Skeletal muscle tissue (tissue), 4 donors: Measurements from ENCODE around the gene TENM3. TPM values are rescaled to one million over a fixed set of nuclear protein-coding genes. Genes with fewer than 3 reads are reported as not detected.
"Not testable (repeated sequence)": the region's sequence is repeated elsewhere in the genome, so short reads cannot be mapped to it uniquely, and the experiment has no call there.

Experiments
- H3K27ac ChIP-seq: one replicate; pipeline ENCODE4 v1.7.0; 2013; ENCODE audit warnings: mild to moderate bottlenecking, low read depth, low read length, inconsistent platforms
- H3K27me3 ChIP-seq, 3 donors: one replicate each; pipeline ENCODE4 v1.7.0; 2013; ENCODE audit warnings: low read length in 3 of 3; ENCODE audit not compliant: control insufficient read depth in 3 of 3, insufficient read depth in 3 of 3
- H3K36me3 ChIP-seq, 3 donors: one replicate each; pipeline ENCODE4 v1.7.0; 2013; ENCODE audit warnings: low read length in 3 of 3; ENCODE audit not compliant: control insufficient read depth in 3 of 3, insufficient read depth in 3 of 3
- H3K4me1 ChIP-seq, 3 donors: one replicate each; pipeline ENCODE4 v1.7.0; 2013; ENCODE audit warnings: low read length in 3 of 3, mild to moderate bottlenecking in 3 of 3; ENCODE audit not compliant: control insufficient read depth in 3 of 3, insufficient read depth in 3 of 3
- H3K4me3 ChIP-seq, 3 donors: one replicate each; pipeline ENCODE4 v1.7.0; 2013; ENCODE audit warnings: low read length in 3 of 3
- H3K9ac ChIP-seq, 3 donors: one replicate each; pipeline ENCODE4 v1.7.0; 2013; ENCODE audit warnings: low read length in 3 of 3, mild to moderate bottlenecking in 3 of 3, moderate library complexity in 2 of 3, low read depth in 1 of 3
- H3K9me3 ChIP-seq, 3 donors: one replicate each; pipeline ENCODE4 v1.7.0; 2013; ENCODE audit warnings: low read length in 3 of 3; ENCODE audit not compliant: control insufficient read depth in 3 of 3
- total RNA-seq: library from RNA; depleted of rRNA; stranded (reverse); fragments of >200 nt; gene quantifications from one replicate; pipeline ENCODE4 v1.2.3, GENCODE V29; 2014
- donor health status: Osteomylitis.

TENM3 gene
- total RNA-seq, 1 donor from 2014 or later: 29.7 TPM

DNA sequence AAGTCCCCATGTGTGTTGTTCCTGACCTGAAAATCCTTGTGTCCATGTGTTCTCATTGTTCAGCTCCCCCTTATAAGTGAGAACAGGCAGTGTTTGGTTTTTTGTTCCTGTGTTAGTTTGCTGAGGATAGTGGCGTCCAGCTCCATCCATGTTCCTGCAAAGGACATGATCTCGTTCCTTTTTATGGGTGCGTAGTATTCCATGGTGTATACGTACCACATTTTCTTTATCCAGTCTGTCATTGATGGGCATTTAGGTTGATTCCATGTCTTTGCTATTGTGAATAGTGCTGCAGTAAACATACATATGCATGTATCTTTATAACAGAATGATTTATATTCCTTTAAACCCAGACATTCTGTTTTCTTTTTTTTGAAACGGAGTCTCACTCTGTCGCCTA lies 6.2 kb upstream of the TENM3 start:
- not testable (repeated sequence) for H3K36me3 ChIP-seq, H3K27me3 ChIP-seq, H3K9me3 ChIP-seq, H3K4me3 ChIP-seq, H3K4me1 ChIP-seq, H3K9ac ChIP-seq, H3K27ac ChIP-seq

DNA sequence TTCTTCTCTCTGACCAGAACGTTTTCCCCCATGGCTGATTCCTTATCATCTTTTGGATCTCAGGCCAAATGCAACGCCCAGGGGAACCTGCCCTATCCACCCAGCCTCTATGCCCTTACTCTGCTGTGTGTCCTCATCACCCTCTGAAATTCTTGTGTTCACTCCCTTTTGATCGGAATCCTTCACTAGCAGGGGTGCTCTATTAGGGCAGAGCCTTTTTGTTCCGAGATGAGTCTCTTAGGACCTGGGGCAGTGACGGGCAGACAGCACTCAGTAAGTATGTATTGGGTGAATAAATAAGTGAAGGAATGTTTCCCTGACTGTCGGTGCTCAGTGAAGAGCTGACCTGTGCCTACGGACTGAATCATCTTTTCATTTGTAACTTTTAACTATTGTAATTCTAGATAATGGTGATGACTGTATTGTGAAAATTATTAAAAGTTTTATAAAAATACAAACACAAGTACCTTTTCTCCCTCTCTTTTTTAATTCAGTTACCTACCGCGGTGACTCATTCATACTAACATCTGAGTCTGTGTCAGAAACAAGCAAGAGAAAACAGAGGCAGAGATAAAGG lies 4.8 kb upstream of the TENM3 start:
- H3K27me3 ChIP-seq: no peaks in the 10 kb centered on the region
- no peaks in the 10 kb centered on the region for H3K9me3 ChIP-seq
- H3K9ac ChIP-seq: no peak overlapping the region
- peaks cover 0 to 2% (median 2%) of the 10 kb centered on the region in 3 donors for H3K4me1 ChIP-seq
- no peak overlapping the region for H3K27ac ChIP-seq
- no peaks in the 10 kb centered on the region for H3K36me3 ChIP-seq
- no peak overlapping the region for H3K4me3 ChIP-seq

DNA sequence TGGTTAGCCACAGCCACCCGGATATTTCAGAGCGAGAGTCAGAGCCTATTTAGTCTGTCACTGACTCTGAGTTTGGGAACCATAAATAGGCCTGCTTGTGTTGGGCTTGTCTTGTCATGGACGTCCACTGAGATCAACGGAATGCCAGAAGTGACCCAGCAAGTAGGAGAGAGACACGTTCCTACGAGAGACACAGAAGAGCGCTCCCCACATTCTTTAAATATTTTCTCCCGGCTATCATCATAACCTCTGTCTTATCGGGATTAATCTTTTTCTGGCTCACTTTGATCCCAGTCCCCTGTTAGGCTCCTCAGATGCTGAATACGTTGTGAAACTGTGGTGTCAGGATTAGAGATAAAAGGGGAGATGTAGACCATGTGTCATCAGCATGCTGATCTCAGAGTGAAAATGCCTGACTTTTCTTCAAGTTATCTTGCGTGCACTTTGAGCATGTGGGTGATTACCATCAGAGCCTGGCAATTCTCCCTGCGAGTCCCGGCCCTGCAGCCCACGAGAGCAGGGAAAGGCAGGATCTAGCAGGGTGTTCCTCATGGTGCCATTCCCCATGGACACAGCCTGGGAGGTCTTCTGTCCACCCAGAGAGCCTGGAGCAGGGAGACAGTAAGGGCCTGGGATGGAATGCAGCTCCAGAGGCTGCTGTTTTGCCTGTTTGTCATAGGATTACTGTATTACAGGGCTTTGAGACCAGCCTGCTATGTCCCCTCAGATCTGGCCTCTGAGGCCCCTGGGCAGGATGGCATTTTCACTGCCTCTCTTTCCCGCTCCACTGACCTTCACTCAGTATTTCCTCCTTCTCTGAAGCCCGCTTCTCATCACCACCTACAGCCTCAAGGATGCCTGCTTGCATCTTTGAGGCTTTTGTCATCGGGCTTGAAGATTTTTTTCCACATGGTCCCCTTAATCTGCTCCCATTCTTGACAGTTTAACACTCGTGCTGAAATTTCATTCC lies 2.8 kb upstream of the TENM3 start:
- Histone ChIP-seq H3K27ac (no peak overlapping the region), H3K27me3 (no peaks in the 10 kb centered on the region), H3K36me3 (no peaks in the 10 kb centered on the region), H3K4me3 (no peak overlapping the region), H3K4me1 (peaks cover 0 to 2% (median 2%) of the 10 kb centered on the region in 3 donors), H3K9me3 (no peaks in the 10 kb centered on the region), H3K9ac (no peak overlapping the region)

DNA sequence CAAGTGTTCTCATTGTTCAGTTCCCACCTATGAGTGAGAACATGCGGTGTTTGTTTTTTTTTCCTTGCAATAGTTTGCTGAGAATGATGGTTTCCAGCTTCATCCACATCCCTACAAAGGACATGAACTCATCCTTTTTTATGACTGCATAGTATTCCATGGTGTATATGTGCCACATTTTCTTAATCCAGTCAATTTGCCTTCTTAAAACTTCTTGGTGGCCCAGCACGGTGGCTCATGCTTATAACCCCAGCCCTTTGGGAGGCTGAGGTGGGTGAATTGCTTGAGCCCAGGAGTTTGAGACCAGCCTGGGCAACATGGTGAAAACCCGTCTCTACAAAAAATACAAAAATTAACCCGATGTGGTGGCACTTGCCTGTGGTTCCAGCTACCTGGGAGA lies 942 bp upstream of the TENM3 start:
- H3K27ac ChIP-seq, H3K4me1 ChIP-seq: not testable (repeated sequence)

DNA sequence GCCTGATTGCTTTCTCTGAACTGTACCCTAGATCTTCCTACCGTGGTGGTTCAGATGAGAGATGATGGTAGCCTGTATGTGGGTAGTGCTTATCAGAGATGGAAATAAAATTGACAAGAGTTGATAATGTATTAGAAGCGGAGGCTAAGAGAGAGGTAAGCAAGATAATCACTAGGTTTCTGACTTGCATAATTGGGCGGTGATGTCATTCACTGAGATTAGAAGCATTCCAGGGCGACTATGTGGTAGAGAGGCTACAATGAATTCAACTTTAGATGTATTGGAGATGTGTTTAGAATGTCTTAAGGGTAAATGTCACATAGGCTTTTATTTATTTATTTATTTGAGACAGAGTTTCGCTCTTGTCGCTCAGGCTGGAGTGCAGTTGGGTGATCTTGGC lies 415 bp upstream of the TENM3 start:
- Histone ChIP-seq H3K27ac (no peak overlapping the region), H3K4me1 (peaks cover 0 to 2% (median 2%) of the 10 kb centered on the region in 3 donors), H3K4me3 (no peak overlapping the region), H3K27me3 (no peaks in the 10 kb centered on the region), H3K36me3 (no peaks in the 10 kb centered on the region), H3K9me3 (no peaks in the 10 kb centered on the region), H3K9ac (no peak overlapping the region)

More for the DNA sequence above, 942 bp upstream of the TENM3 start:
- not testable (repeated sequence) for H3K9ac ChIP-seq, H3K9me3 ChIP-seq, H3K4me3 ChIP-seq, H3K36me3 ChIP-seq, H3K27me3 ChIP-seq

DNA sequence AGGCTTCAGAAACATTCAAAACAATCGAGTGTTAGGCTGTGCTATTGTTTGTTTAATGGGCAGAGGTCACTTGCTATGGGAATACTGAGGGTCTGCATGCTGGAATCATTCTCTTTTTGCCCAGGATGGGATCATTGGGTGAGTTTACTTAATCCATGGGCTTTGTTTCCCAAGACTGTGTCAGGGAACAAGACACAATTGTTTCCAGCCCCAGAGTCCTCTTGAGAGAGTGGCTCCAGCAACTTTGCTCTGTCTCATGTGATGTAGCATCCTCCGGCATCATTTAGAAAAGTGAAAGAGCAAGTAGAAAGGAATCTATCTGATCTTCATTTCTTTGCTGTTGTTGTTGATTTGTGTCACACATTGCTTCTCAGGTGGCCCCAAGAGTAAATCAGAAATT lies 1.8 kb downstream of the TENM3 start:
- no peak overlapping the region for H3K27ac ChIP-seq
- peaks cover 0 to 2% (median 2%) of the 10 kb centered on the region in 3 donors for H3K4me1 ChIP-seq
- H3K4me3 ChIP-seq: no peak overlapping the region

DNA sequence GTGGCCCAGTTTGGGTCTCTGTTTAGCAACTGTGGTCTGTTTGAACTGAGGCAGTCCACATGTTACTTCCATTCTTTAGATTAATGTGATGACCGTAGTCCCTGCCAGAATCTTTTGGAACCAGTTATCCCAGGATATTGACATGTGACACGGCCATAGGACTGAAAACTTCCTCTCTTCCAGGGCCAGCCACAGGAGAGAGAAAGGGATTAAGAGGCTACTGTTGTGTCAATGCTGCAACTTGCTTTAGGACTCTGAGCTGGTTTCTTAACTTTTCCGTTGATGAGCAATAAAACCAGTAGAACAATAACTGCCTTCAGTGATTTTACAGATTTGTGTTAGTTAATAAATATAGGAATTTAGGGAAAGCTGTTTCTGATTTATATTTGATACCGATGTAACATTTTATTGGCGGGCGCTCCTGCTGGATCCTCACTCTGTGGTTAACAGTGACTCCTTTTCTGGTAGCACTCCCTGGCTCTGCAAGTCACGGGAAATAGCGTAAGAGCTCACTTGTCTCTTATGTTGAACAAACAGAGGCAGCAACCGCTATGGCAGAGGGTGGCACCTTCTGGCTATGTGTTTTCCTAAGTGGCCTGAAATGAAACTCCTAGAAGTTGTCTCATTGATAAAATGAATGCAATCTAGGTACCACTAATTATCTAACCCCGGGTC lies 2.5 kb downstream of the TENM3 start:
- H3K4me1 ChIP-seq: no peaks in the 10 kb centered on the region
- H3K36me3 ChIP-seq: no peaks in the 10 kb centered on the region
- H3K4me3 ChIP-seq: no peak overlapping the region
- H3K9me3 ChIP-seq: no peaks in the 10 kb centered on the region
- no peak overlapping the region for H3K9ac ChIP-seq
- no peak overlapping the region for H3K27ac ChIP-seq
- no peaks in the 10 kb centered on the region for H3K27me3 ChIP-seq

More for the DNA sequence above, 1.8 kb downstream of the TENM3 start:
- H3K9ac ChIP-seq: no peak overlapping the region
- H3K36me3 ChIP-seq: no peaks in the 10 kb centered on the region
- no peaks in the 10 kb centered on the region for H3K9me3 ChIP-seq
- no peaks in the 10 kb centered on the region for H3K27me3 ChIP-seq

DNA sequence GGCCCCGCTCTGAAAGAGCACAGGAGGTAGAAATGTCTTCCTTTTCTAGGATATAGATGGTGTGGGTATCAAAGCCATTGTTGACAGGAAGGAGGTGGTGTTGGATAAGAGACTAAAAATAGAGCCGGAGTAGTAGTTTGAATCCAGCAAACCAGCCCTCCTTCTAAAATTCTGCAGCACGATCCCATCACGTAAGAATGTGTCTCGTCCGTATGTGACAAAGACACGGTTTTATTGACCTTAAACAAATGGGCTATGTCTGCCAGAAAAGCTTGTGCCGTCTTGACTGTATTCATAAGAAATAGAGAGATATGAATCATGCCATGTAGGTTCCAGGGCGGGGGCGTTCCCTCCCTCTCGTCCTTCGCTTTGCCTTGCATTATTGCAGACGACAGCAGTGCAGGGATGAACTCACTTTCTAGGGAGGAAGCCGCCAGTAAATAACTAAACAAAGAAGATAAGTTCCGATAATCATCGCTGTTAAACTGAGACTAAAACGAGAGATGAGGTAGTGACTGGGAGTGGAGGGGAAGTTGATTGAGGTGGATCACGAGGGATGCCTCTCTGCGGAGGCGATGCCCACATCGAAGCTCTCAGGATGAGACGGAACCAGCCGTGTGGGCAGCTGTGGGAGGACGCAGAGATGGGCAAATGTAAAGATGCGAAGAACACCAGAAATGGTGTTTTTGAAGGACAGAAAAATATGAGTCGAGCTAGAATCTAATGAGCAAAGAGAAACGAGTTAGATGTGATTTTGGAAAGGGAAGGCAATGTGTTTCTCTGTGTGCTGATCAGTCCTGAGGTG lies 3.4 kb downstream of the TENM3 start:
- Histone ChIP-seq H3K9me3 (no peaks in the 10 kb centered on the region), H3K4me3 (no peak overlapping the region), H3K27me3 (no peaks in the 10 kb centered on the region), H3K36me3 (no peaks in the 10 kb centered on the region), H3K4me1 (no peaks in the 10 kb centered on the region), H3K27ac (no peak overlapping the region), H3K9ac (no peak overlapping the region)

DNA sequence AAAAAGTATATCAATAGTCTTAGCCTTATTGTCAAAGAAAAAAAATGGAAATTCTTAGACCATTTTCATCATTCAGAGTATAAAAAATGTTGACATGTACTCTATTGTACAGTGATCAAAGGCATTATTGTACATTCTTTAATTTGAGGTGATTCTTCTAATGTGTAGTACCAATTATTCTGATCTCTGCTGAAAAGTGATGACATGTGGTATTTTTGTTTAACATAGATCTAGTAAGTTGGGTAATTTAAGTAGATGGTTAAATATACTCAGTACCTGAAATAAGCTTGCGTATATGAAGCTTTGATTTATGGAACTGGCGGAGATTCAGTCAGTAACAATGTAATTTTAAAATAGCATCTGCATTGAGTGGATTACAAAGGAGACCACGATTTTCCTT lies 5.1 kb downstream of the TENM3 start:
- Histone ChIP-seq H3K27me3 (no peaks in the 10 kb centered on the region), H3K9ac (no peak overlapping the region), H3K4me1 (no peaks in the 10 kb centered on the region), H3K4me3 (no peak overlapping the region), H3K9me3 (no peaks in the 10 kb centered on the region), H3K36me3 (no peaks in the 10 kb centered on the region), H3K27ac (no peak overlapping the region)
